NCI-H345 treated with DMSO at 0.1 percent for 48 hours (cell line): ENCODE measurements around the gene TRAPPC6A.

ENCODE experiments used
- DNase-seq: peaks from one replicate; lab custom pipeline; 2025; ENCODE audit not compliant: unreplicated experiment; lab: John Stamatoyannopoulos, UW

Gene TRAPPC6A

GRCh38 chr19:45177817-45178261, at the start of gene TRAPPC6A:
TRAPPC6A (minus strand) TSS chr19:45178237; CDS start chr19:45178218, 19 bp downstream.
- no peak for DNase-seq

GRCh38 chr19:45224645-45225044, 46.6 kb upstream of the TRAPPC6A start:
- DNase-seq = no peak

DNA sequence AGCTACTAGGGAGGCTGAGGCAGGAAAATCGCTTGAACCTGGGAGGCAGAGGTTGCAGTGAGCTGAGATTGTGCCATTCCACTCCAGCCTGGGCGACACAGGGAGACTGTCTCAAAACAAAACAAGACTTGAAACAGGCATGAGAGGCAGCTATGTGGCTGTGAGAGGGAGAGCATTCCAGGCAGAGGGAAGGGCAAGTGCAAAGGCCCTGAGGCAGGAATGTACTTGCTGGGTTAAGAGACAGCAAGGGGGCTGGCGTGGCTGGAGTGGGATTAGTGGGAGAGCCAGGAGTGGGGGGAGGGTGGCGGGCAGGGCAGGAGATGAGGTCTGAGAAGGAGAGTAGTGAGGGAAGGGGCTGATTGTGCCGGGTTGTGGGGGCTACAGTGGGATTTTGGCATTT, 45.8 kb upstream of the TRAPPC6A start:
- no peak for DNase-seq

- DNase-seq = no peak
Measured at GRCh38 chr19:45222724-45223123, 44.7 kb upstream of the TRAPPC6A start.

GRCh38 chr19:45218911-45219743, 41.1 kb upstream of the TRAPPC6A start:
- DNase-seq = no peak

- no peak for DNase-seq
Measured at GRCh38 chr19:45218426-45218825, 40.4 kb upstream of the TRAPPC6A start.

DNA sequence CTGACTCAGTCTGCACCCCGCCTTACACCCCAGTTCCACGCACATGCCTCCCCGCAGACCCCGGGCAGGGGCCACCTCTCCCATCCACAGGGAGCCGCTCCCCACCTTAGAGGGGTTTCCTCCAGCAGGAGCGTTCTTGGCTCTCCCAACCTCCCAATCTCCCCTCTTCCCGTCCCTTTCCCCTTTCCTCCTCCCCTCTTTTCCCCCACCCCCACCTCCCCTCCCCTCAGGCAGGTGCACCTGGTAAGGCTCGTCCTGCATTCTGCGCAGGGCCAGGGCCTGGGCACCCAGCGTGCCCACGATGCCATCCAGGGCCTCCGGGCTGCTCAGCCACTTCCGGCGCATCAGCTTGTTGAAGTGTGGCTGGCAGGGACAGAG, 39.9 kb upstream of the TRAPPC6A start:
- no peak for DNase-seq

DNA sequence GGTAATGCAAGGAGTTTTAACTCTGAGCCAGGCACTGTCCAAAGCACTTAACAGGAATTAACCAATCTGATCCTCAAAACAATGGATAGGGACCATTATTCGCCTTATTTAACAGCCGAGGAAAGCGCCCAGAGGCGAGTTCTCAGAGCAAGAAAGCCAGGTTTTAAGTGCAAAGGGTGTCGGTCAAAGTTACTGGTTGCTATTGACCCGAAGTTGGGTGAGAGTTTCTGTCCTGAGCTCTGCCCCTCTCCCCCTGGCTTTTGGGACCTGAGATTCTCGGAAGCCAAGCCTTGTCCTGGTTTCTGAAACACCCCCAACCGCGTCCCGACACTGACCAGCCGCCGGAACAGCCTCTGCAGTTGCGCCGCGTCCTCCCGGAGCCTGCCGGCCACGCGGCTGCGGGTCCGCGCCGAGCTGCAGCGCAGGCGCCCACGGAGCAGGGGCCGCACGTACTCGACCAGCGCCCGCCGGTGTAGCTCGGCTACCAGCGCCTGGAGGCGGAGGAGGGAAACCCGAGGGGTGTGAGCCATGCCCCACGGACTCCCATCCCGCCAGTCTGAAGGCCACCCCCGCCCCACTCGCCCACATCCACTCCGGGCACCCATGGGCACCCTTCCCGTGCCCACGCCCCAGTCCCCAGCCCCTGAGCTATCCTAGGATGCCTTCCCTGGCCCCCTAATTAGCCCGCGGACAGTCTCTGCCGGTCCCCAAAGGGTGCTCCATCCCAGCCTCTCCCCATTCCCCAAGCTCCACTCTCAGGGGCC, 39.3 kb upstream of the TRAPPC6A start:
- DNase-seq = no peak

DNA sequence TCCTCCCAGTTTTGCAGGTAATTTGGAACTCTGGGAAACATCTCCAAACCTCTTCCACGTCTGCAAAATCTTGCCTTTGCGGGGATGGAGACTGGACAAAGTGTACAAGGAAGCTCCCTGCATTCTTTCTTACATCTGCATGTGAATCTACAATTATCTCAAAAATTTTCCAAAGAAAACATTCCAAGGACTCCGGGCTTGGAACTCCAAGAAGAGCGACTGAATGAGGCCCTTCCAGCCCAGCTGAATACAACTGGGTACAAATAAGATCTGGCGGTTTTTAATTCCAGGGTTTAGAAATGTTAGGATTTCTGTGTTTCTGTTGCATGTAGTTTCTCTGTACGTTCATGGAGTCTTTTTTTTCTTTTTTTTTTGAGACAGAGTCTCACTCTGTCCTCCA, 38.6 kb upstream of the TRAPPC6A start:
- no peak for DNase-seq

DNA sequence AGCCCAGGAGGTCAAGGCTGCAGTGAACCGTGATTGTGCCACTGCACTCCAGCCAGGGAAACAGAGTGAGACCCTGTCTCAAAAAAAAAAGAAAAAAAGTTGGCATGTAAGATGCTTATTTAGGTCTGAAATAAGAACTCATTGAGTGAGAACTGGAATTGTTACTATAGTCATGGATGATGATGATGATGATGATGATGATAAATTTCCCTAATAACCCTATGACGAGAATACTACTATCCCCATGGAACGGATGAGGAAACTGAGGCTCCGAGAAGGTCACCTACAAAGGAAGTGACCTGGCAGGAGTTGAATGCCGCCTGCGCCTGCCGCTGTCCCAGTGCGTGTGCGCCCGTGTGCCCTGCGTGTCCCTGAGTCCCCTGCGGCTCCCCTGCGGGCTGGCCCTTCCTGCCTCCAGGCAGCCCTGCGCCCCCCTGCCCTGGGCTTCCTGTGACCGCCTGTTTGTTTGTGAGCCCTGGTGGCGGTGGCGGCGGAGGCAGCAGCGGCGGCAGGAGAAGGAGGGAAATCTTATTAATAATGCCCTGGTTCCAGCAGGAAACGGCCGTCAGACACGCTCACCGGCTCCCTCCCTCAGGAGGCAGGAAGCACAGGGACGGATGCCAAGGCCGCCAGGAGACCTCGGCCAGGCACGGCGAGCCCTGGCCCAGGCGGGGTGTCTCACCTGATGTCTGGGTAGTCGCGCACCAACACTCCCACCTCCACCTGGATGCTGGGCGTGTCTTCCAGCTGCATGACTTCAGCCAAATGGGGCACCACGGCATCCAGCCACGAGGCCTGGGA, 37.6 kb upstream of the TRAPPC6A start:
- no peak for DNase-seq

DNA sequence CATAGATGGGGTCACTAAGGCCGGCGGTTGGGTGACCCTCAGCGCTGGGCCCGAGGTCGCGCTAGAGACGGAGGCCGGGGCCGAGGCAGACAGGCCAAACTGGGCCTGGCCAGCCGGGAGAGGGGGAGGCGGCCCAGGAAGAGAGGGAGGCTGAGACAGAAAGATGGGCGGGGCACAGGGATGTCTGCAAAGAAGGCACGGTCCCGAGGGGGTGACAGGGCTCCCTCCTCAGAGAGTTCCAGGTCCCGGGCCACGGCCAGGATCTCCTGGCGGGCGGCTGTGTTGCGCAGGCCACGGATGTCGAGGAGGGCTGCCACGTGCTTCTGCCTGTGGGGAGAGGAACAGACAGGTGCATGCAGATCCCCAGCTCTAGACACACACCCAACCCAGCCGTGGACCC, 35.0 kb upstream of the TRAPPC6A start:
- DNase-seq = no peak

DNA sequence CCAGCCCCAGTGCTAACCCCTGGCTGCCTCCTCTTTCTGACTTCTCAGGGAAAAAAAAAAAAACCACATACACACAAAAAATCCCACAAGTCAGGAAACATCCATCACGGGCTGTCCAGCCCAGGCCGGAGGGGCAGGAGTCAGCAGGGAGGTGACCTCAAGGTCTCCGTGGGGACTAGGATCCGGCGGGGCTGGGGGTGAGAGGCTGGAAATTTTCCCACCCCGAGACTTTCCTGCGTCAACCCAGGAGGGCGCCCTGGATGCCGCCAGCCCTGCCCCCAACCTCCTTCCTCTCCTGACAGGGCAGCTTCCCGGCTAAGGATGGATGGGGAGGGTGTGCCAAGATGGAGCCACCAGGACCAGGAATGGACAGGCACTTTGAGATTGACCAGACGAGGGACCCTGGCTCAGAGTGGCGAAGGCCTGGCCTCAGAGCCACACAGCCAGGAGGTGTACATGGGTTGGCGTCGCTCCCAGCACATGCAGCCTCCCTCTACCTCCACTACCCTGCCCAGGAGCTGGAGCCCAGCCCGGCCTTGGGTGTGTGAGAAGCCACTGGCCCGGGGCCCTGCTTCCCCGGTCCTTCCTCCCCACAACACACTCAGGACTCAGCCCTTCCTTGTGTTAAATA, 33.8 kb upstream of the TRAPPC6A start:
- DNase-seq = no peak

DNA sequence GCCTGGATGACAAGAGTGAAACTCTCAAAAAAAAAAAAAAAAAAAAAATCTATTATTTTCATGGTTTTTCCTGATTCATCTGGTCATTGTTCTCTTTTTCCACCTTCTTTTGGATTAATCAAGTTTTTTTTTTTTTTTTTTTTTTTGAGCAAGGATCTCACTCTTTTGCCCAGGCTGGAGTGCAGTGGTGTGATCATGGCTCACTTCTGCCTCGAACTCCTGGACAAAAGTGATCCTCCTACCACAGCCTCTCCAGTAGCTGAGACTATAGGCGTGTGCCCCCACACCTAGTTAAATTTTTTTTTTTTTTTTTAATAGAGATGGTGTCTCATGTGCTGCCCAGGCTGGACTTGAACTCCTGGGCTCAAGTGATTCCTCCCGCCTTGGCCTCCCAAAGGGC, 28.3 kb upstream of the TRAPPC6A start:
- no peak for DNase-seq

DNA sequence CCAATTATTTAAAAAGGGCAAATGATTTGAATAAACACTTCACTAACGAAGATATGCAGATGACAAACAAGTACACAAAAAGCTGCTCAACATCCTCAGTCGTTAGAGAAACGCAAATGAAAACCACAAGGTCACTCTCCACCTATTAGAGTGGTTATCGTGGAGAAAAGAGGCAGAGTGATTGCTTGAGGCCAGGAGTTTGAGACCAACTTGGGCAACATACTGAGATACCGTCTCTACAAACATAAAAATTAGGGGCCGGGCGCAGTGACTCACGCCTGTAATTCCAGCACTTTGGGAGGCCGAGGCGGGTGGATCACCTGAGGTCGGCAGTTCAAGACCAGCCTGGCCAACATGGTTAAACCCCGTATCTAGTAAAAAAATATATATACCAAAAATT, 27.8 kb upstream of the TRAPPC6A start:
- no peak for DNase-seq

DNA sequence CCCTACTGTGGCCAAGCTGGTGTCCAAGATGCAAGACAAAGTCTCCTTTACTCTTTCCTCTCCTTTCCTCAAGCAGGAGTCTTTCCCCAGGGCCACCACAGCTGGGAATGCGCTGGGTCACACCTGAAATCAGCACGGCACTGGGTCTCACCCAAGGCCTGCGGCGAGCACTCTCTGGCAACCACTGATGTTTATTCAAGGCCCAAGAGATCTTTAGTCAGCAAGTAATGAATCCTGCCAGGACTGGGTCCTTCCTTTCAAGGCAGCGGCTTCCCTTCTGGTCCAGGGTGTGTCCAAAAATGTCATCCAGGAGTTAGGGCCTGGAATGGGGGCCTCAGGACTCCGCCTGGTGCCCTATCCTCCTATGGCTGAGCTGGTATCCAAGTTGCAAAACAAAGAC, 24.6 kb upstream of the TRAPPC6A start:
- DNase-seq = no peak

- no peak for DNase-seq
Measured at GRCh38 chr19:45200568-45200967, 22.5 kb upstream of the TRAPPC6A start.

DNA sequence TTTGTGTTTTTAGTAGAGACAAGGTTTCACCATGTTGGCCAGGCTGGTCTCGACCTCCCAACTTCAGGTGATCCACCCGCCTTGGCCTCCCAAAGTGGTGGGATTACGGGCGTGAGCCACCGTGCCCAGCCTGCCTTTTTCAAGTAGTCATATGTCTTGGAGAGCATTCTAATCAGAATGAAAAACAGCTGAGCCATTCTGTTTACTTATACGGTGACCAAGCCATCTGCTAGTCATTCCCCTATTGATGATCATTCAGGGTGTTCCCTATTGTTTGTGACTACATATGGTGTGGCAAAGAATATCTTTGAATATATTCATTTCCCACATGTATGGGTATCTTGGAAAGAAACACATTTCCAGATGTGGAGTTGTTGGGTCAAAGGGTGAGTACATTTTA, 17.7 kb upstream of the TRAPPC6A start:
- no peak for DNase-seq

GRCh38 chr19:45191375-45191774, 13.3 kb upstream of the TRAPPC6A start:
- DNase-seq = no peak

DNA sequence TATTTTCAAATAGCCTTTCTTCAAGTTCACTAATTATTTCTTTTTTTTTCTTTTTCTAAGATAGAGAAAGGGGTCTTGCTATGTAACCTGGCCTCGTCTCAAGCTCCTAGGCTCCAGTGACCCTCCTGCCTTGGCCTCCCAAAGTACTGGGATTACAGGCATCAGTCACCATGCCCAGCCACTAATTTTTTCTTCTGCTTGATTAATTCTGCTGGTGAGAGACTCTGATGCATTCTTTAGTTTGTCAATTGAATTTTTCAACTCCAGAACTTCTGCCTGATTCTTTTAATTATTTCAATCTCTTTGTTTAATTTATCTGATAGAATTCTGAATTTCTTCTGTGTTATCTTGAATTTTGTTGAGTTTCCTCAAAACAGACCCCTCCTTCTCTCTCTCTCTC, 11.9 kb upstream of the TRAPPC6A start:
- DNase-seq = no peak

- peak; percentile 16 for DNase-seq
Measured at GRCh38 chr19:45187421-45188100, 9.5 kb upstream of the TRAPPC6A start.
